Lung (tissue), 12 donors: Measurements from ENCODE around the gene LSG1. TPM values are rescaled to one million over a fixed set of nuclear protein-coding genes. Genes with fewer than 3 reads are reported as not detected.
A peak's percentile ranks its signal among the peaks of the same experiment; 100 is the strongest.

Experiments used
- ATAC-seq: fragments of 200-7000 bp; cut with Tn5 transposase; one replicate; pipeline ENCODE4 v1.9.1; 2020; ENCODE audit warnings: moderate number of reproducible peaks; ENCODE audit not compliant: insufficient read depth, low FRiP score
- DNase-seq, 3 donors: peaks; one replicate each; pipeline ENCODE4 v3.0.0-alpha.2; 2013 to 2017
- H3K27ac ChIP-seq, 2 donors: one replicate each; pipeline ENCODE4 v1.5.1; 2013; ENCODE audit warnings: mild to moderate bottlenecking in 2 of 2, moderate library complexity in 2 of 2, control low read depth in 1 of 2, inconsistent platforms in 1 of 2, low read depth in 1 of 2, low read length in 1 of 2
- H3K27me3 ChIP-seq, 3 donors: one replicate each; pipeline ENCODE4 v1.5.1; 2013; ENCODE audit warnings: low read length in 2 of 3; ENCODE audit not compliant: control insufficient read depth in 3 of 3, insufficient read depth in 3 of 3
- H3K36me3 ChIP-seq, 4 donors: one replicate each; pipeline ENCODE4 v1.5.1; 2013; ENCODE audit warnings: low read length in 4 of 4, mild to moderate bottlenecking in 1 of 4, moderate library complexity in 1 of 4; ENCODE audit not compliant: control insufficient read depth in 4 of 4, insufficient read depth in 4 of 4
- H3K4me1 ChIP-seq, 5 donors: one replicate each; pipeline ENCODE4 v1.5.1; 2013; ENCODE audit warnings: low read length in 5 of 5, mild to moderate bottlenecking in 2 of 5, moderate library complexity in 1 of 5; ENCODE audit not compliant: control insufficient read depth in 5 of 5, insufficient read depth in 5 of 5
- H3K4me3 ChIP-seq: one replicate; pipeline ENCODE4 v1.5.1; 2013; ENCODE audit warnings: mild to moderate bottlenecking, control low read depth, moderate library complexity
- H3K9ac ChIP-seq, 2 donors: one replicate each; pipeline ENCODE4 v1.5.1; 2013; ENCODE audit warnings: low read length in 2 of 2, control low read depth in 1 of 2; ENCODE audit not compliant: insufficient read depth in 1 of 2
- H3K9me3 ChIP-seq, 4 donors: one replicate each; pipeline ENCODE4 v1.5.1; 2013; ENCODE audit warnings: low read length in 3 of 4, mild to moderate bottlenecking in 1 of 4, moderate library complexity in 1 of 4; ENCODE audit not compliant: control insufficient read depth in 4 of 4, insufficient read depth in 3 of 4
- WGBS, 2 donors: extraction: QIAGEN DNeasy Blood & Tissue Kit; methylation state at CpG; one replicate each; pipeline ENCODE4 v1.1.7; 2013; 5-methylcytosine and 5-hydroxymethylcytosine counted together
- polyA plus RNA-seq, 2 donors: library from polyadenylated mRNA; stranded (reverse); fragments of 200-250 nt; gene quantifications; one replicate each; pipeline ENCODE4 v1.2.1, GENCODE V29; 2013
- total RNA-seq, 2 donors: library from RNA; depleted of rRNA in 1 of 2; stranded (reverse); fragments of >200 nt in 1 of 2; gene quantifications; one replicate each; pipeline ENCODE4 v1.2.1, GENCODE V29; 2014 to 2021
- TF ChIP-seq, protein P1 (sequence below): IDR thresholded peaks from 2 replicates; pipeline ENCODE4 v1.5.1; 2012; ENCODE audit warnings: mild to moderate bottlenecking; ENCODE audit errors: control extremely low read depth, extremely low read depth
- donor health status: control.
- donor health status: control.
- donor health status: Bipolar disorder and iron deficiency.
- donor health status: healthy.
- donor health status: DM: yes; HTN: yes; CAD: no.

Gene LSG1
- total and polyA plus RNA-seq, 4 donors: 19.4 to 37.4 (median 24.5) TPM

DNA sequence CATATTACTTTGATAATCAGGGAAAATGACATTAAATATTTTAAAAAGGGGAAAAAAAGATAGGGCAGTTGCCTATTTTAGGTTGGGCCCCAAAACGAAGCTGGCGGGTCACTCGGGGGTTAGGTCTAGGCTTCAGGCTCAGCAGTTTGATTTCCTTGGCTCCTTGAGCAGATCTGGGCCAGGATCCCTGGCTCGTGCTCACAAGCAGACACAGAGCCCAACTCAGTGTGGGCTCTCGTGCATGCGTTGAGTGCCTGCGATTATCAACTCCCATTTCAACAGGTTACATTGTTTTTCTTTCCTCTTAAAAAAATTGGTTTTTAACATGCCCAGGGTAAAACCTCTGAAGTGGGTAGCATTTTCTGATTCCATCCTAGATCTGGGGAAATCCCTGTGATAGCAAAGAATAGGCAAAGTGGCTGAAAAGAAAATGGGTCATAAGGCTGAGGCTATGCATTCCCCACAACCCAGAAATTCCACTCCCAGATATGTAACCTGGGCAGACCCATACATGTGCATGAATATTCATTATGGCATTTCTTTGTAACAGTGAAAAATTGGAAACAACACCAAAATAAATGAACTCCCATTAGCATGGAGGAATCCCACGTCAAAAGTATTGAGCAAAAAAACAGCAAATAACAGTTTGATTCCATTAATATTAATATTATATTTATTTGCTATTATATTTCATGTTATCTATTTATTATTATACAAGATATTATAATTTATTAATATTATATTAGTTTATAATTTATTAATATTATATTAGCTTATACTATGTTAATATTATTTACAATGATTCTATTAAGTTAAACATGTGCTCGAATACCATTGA is 41.5 kb upstream of the LSG1 start:
- Histone ChIP-seq H3K9ac (no peak overlapping the region), H3K4me1 (peaks cover 0 to 4% (median 0%) of the 10 kb centered on the region in 5 donors), H3K27ac (no peak overlapping the region), H3K4me3 (no peak overlapping the region), H3K27me3 (no peaks in the 10 kb centered on the region), H3K36me3 (no peaks in the 10 kb centered on the region), H3K9me3 (no peaks in the 10 kb centered on the region)
- no peak for ATAC-seq
- TF ChIP-seq, protein P1, sequence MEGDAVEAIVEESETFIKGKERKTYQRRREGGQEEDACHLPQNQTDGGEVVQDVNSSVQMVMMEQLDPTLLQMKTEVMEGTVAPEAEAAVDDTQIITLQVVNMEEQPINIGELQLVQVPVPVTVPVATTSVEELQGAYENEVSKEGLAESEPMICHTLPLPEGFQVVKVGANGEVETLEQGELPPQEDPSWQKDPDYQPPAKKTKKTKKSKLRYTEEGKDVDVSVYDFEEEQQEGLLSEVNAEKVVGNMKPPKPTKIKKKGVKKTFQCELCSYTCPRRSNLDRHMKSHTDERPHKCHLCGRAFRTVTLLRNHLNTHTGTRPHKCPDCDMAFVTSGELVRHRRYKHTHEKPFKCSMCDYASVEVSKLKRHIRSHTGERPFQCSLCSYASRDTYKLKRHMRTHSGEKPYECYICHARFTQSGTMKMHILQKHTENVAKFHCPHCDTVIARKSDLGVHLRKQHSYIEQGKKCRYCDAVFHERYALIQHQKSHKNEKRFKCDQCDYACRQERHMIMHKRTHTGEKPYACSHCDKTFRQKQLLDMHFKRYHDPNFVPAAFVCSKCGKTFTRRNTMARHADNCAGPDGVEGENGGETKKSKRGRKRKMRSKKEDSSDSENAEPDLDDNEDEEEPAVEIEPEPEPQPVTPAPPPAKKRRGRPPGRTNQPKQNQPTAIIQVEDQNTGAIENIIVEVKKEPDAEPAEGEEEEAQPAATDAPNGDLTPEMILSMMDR: no peak
- DNase-seq: no peak
- 66 to 87% methylated on average over 9 of the region's 9 CpGs for WGBS, 2 donors

GRCh38 chr3:194711913-194712312 is 39.9 kb upstream of the LSG1 start:
- TF ChIP-seq, protein P1: no peak
- ATAC-seq: no peak

GRCh38 chr3:194711286-194711685 is 39.3 kb upstream of the LSG1 start:
- no peaks in the 10 kb centered on the region for H3K27me3 ChIP-seq
- H3K36me3 ChIP-seq: no peaks in the 10 kb centered on the region
- H3K9me3 ChIP-seq: peaks cover 0 to 3% (median 0%) of the 10 kb centered on the region in 4 donors
- 87 to 96% methylated on average over 3 of the region's 3 CpGs for WGBS, 2 donors
- H3K4me3 ChIP-seq: no peak overlapping the region
- ATAC-seq (no peak), DNase-seq (no peak)
- H3K9ac ChIP-seq: no peak overlapping the region
- H3K4me1 ChIP-seq: peaks cover 0 to 5% (median 0%) of the 10 kb centered on the region in 5 donors
- TF ChIP-seq, protein P1: no peak
- H3K27ac ChIP-seq: peak overlapping the region in 1 of 2 donors; percentile 27

More at GRCh38 chr3:194711913-194712312, 39.9 kb upstream of the LSG1 start:
- Histone ChIP-seq H3K36me3 (no peaks in the 10 kb centered on the region), H3K27ac (peak overlapping the region in 1 of 2 donors; percentile 27), H3K9me3 (peaks cover 0 to 3% (median 0%) of the 10 kb centered on the region in 4 donors), H3K27me3 (no peaks in the 10 kb centered on the region), H3K4me3 (no peak overlapping the region), H3K4me1 (peaks cover 0 to 4% (median 0%) of the 10 kb centered on the region in 5 donors), H3K9ac (no peak overlapping the region)
- peak in 2 of 3 donors; percentile 46 to 68 for DNase-seq
- 45 to 47% methylated on average over 6 of the region's 6 CpGs for WGBS, 2 donors
